Stimulated activated CD8-positive, alpha-beta memory T cell treated with anti-CD3 and anti-CD28 coated beads, Interleukin-7, amount 100 ng/mL, for 24 hours (primary cell): ENCODE measurements around the gene RXRA.

Experiments
- DNase-seq: peaks from one replicate; pipeline ENCODE4 v3.0.0-alpha.2; 2020; ENCODE audit warnings: low read depth

Gene RXRA

GRCh38 chr9:134324359-134325095 lies 1.7 kb upstream of the RXRA start:
- DNase-seq = no peak

GRCh38 chr9:134325096-134325812 lies 1.0 kb upstream of the RXRA start:
- DNase-seq = no peak

GRCh38 chr9:134326724-134327601 lies 708 bp downstream of the RXRA start:
- no peak for DNase-seq

GRCh38 chr9:134327671-134328231 lies 1.5 kb downstream of the RXRA start:
- DNase-seq = no peak

- DNase-seq = no peak
Observed at GRCh38 chr9:134328341-134328840, 2.1 kb downstream of the RXRA start.

GRCh38 chr9:134328841-134329575 lies 2.8 kb downstream of the RXRA start:
- DNase-seq = no peak

GRCh38 chr9:134329576-134329855 lies 3.3 kb downstream of the RXRA start:
- DNase-seq = no peak

- no peak for DNase-seq
Observed at GRCh38 chr9:134329886-134330285, 3.6 kb downstream of the RXRA start.

- DNase-seq = no peak
Observed at GRCh38 chr9:134330590-134330989, 4.3 kb downstream of the RXRA start.

- DNase-seq = no peak
Observed at GRCh38 chr9:134331186-134332025, 5.2 kb downstream of the RXRA start.

- no peak for DNase-seq
Observed at GRCh38 chr9:134332266-134332665, 6.0 kb downstream of the RXRA start.

- DNase-seq = no peak
Observed at GRCh38 chr9:134332841-134333233, 6.6 kb downstream of the RXRA start.

GRCh38 chr9:134333234-134333873 lies 7.1 kb downstream of the RXRA start:
- no peak for DNase-seq

GRCh38 chr9:134333874-134334581 lies 7.8 kb downstream of the RXRA start:
- DNase-seq = no peak

GRCh38 chr9:134335061-134335460 lies 8.8 kb downstream of the RXRA start:
- DNase-seq = no peak

- no peak for DNase-seq
Observed at GRCh38 chr9:134335486-134336220, 9.4 kb downstream of the RXRA start.

GRCh38 chr9:134336228-134336627 lies 10.0 kb downstream of the RXRA start:
- no peak for DNase-seq

GRCh38 chr9:134336924-134337323 lies 10.7 kb downstream of the RXRA start:
- no peak for DNase-seq

- DNase-seq = no peak
Observed at GRCh38 chr9:134337469-134337868, 11.2 kb downstream of the RXRA start.
